Lung (tissue), 12 donors: ENCODE data around the gene LRRN4CL. TPM values are rescaled to one million over a fixed set of nuclear protein-coding genes. Genes with fewer than 3 reads are reported as not detected.
"Not testable (repeated sequence)": the region's sequence is repeated elsewhere in the genome, so short reads cannot be mapped to it uniquely, and the experiment has no call there.

Experiments
- ATAC-seq: fragments of 200-7000 bp; cut with Tn5 transposase; one replicate; pipeline ENCODE4 v1.9.1; 2020; ENCODE audit warnings: moderate number of reproducible peaks; ENCODE audit not compliant: insufficient read depth, low FRiP score
- DNase-seq, 3 donors: peaks; one replicate each; pipeline ENCODE4 v3.0.0-alpha.2; 2013 to 2017
- H3K27ac ChIP-seq, 2 donors: one replicate each; pipeline ENCODE4 v1.5.1; 2013; ENCODE audit warnings: mild to moderate bottlenecking in 2 of 2, moderate library complexity in 2 of 2, control low read depth in 1 of 2, inconsistent platforms in 1 of 2, low read depth in 1 of 2, low read length in 1 of 2
- H3K27me3 ChIP-seq, 3 donors: one replicate each; pipeline ENCODE4 v1.5.1; 2013; ENCODE audit warnings: low read length in 2 of 3; ENCODE audit not compliant: control insufficient read depth in 3 of 3, insufficient read depth in 3 of 3
- H3K36me3 ChIP-seq, 4 donors: one replicate each; pipeline ENCODE4 v1.5.1; 2013; ENCODE audit warnings: low read length in 4 of 4, mild to moderate bottlenecking in 1 of 4, moderate library complexity in 1 of 4; ENCODE audit not compliant: control insufficient read depth in 4 of 4, insufficient read depth in 4 of 4
- H3K4me1 ChIP-seq, 5 donors: one replicate each; pipeline ENCODE4 v1.5.1; 2013; ENCODE audit warnings: low read length in 5 of 5, mild to moderate bottlenecking in 2 of 5, moderate library complexity in 1 of 5; ENCODE audit not compliant: control insufficient read depth in 5 of 5, insufficient read depth in 5 of 5
- H3K4me3 ChIP-seq: one replicate; pipeline ENCODE4 v1.5.1; 2013; ENCODE audit warnings: mild to moderate bottlenecking, control low read depth, moderate library complexity
- H3K9ac ChIP-seq, 2 donors: one replicate each; pipeline ENCODE4 v1.5.1; 2013; ENCODE audit warnings: low read length in 2 of 2, control low read depth in 1 of 2; ENCODE audit not compliant: insufficient read depth in 1 of 2
- H3K9me3 ChIP-seq, 4 donors: one replicate each; pipeline ENCODE4 v1.5.1; 2013; ENCODE audit warnings: low read length in 3 of 4, mild to moderate bottlenecking in 1 of 4, moderate library complexity in 1 of 4; ENCODE audit not compliant: control insufficient read depth in 4 of 4, insufficient read depth in 3 of 4
- CTCF ChIP-seq: IDR thresholded peaks from 2 replicates; pipeline ENCODE4 v1.5.1; 2012; ENCODE audit warnings: mild to moderate bottlenecking; ENCODE audit errors: control extremely low read depth, extremely low read depth
- WGBS, 2 donors: extraction: QIAGEN DNeasy Blood & Tissue Kit; methylation state at CpG; one replicate each; pipeline ENCODE4 v1.1.7; 2013; 5-methylcytosine and 5-hydroxymethylcytosine counted together
- polyA plus RNA-seq, 2 donors: library from polyadenylated mRNA; stranded (reverse); fragments of 200-250 nt; gene quantifications; one replicate each; pipeline ENCODE4 v1.2.1, GENCODE V29; 2013
- total RNA-seq, 2 donors: library from RNA; depleted of rRNA in 1 of 2; stranded (reverse); fragments of >200 nt in 1 of 2; gene quantifications; one replicate each; pipeline ENCODE4 v1.2.1, GENCODE V29; 2014 to 2021
- donor health status: control.
- donor health status: control.
- donor health status: Bipolar disorder and iron deficiency.
- donor health status: healthy.
- donor health status: DM: yes; HTN: yes; CAD: no.

The LRRN4CL gene
- total and polyA plus RNA-seq, 4 donors, result 0.46 to 2.6 (median 1.2) TPM

GRCh38 chr11:62706850-62707247 lies 17.5 kb upstream of the LRRN4CL start:
- no peak for ATAC-seq
- Histone ChIP-seq H3K4me1 (peaks cover 0 to 47% (median 17%) of the 10 kb centered on the region in 5 donors), H3K27ac (peak overlapping the region; percentile 73 to 88), H3K27me3 (no peaks in the 10 kb centered on the region), H3K9me3 (no peaks in the 10 kb centered on the region), H3K36me3 (peaks cover 0 to 9% (median 5%) of the 10 kb centered on the region in 4 donors), H3K9ac (no peak overlapping the region), H3K4me3 (no peak overlapping the region)
- no peak for DNase-seq
- no peak for TF ChIP-seq CTCF
- 85% methylated on average over 8 of the region's 8 CpGs for WGBS, 2 donors

- DNase-seq (peak; percentile 96), ATAC-seq (peak; percentile 92)
- Histone ChIP-seq H3K27me3 (no peaks in the 10 kb centered on the region), H3K27ac (peak overlapping the region; percentile 76 to 93), H3K4me3 (peak overlapping the region; percentile 83), H3K36me3 (peaks cover 0 to 11% (median 5%) of the 10 kb centered on the region in 4 donors), H3K9me3 (no peaks in the 10 kb centered on the region), H3K4me1 (peaks cover 0 to 47% (median 17%) of the 10 kb centered on the region in 5 donors), H3K9ac (peak overlapping the region; percentile 58 to 59)
- no peak for TF ChIP-seq CTCF
- WGBS, 2 donors, result 5 to 6% methylated on average over 71 to 73 of the region's 73 CpGs
Observed at GRCh38 chr11:62705880-62706849, 16.8 kb upstream of the LRRN4CL start.

- Histone ChIP-seq H3K27me3 (no peaks in the 10 kb centered on the region), H3K4me3 (peak overlapping the region; percentile 83), H3K9me3 (no peaks in the 10 kb centered on the region), H3K9ac (peak overlapping the region; percentile 58 to 59), H3K36me3 (peaks cover 0 to 12% (median 5%) of the 10 kb centered on the region in 4 donors), H3K4me1 (peaks cover 0 to 47% (median 14%) of the 10 kb centered on the region in 5 donors), H3K27ac (peak overlapping the region; percentile 76 to 93)
- 52 to 58% methylated on average over 7 of the region's 7 CpGs for WGBS, 2 donors
- DNase-seq, result peak in 2 of 3 donors; percentile 11 to 16
- ATAC-seq, result no peak
- no peak for TF ChIP-seq CTCF
Observed at GRCh38 chr11:62705413-62705812, 16.1 kb upstream of the LRRN4CL start.

GRCh38 chr11:62703921-62704320 lies 14.6 kb upstream of the LRRN4CL start:
- Histone ChIP-seq H3K4me1 (peaks cover 0 to 37% (median 11%) of the 10 kb centered on the region in 5 donors), H3K36me3 (peaks cover 0 to 11% (median 4%) of the 10 kb centered on the region in 4 donors)
- not testable (repeated sequence) for DNase-seq, ATAC-seq, H3K9me3 ChIP-seq, H3K27ac ChIP-seq, H3K27me3 ChIP-seq, H3K9ac ChIP-seq, H3K4me3 ChIP-seq
- 72 to 83% methylated on average over 4 of the region's 4 CpGs for WGBS, 2 donors
